ENCODE data around the gene SERPINA3. TPM values are rescaled to one million over a fixed set of nuclear protein-coding genes. Genes with fewer than 3 reads are reported as not detected.

Gene SERPINA3
- polyA plus RNA-seq, 3 donors = 0.14 to 0.40 (median 0.19) TPM

Other genes with a start within 250 kb of the SERPINA3 start
- not detected for gene SERPINA2, start 245.7 kb upstream of the SERPINA3 start, polyA plus RNA-seq (ENCODE audit: insufficient read length in 3 of 3)
- gene SERPINA1, start 223.8 kb upstream of the SERPINA3 start, polyA plus RNA-seq (ENCODE audit: insufficient read length in 3 of 3) = 100 to 1,000 TPM in 2 of 3 donors, 10 to 100 TPM in 1; 65.0 to 106 (median 101) TPM
- not detected for gene SERPINA11, start 159.6 kb upstream of the SERPINA3 start, polyA plus RNA-seq (ENCODE audit: insufficient read length in 3 of 3)
- not detected for gene SERPINA9, start 136.2 kb upstream of the SERPINA3 start, polyA plus RNA-seq (ENCODE audit: insufficient read length in 3 of 3)
- gene SERPINA12, start 102.9 kb upstream of the SERPINA3 start, polyA plus RNA-seq (ENCODE audit: insufficient read length in 3 of 3) = under 1 TPM; 0.23 to 0.39 (median 0.29) TPM
- 1 to 10 TPM in 2 of 3 donors, under 1 TPM in 1; 1.00 to 1.6 (median 1.5) TPM for gene SERPINA4, start 50.9 kb upstream of the SERPINA3 start, polyA plus RNA-seq (ENCODE audit: insufficient read length in 3 of 3)
- gene SERPINA5, start 31.0 kb upstream of the SERPINA3 start, polyA plus RNA-seq (ENCODE audit: insufficient read length in 3 of 3) = 10 to 100 TPM; 13.2 to 15.2 (median 13.3) TPM
- not detected for gene GSC, start 157.7 kb downstream of the SERPINA3 start, polyA plus RNA-seq (ENCODE audit: insufficient read length in 3 of 3)

Measured in right renal cortex interstitium (tissue), 3 donors.